HG03103 (cell line): Measurements from ENCODE around the gene DBF4B.
"Not testable (repeated sequence)": the region's sequence is repeated elsewhere in the genome, so short reads cannot be mapped to it uniquely, and the experiment has no call there.

Experiments used
- ATAC-seq: cut with Tn5 transposase; IDR thresholded peaks from one replicate; pipeline ENCODE4 v1.9.1; 2021; ENCODE audit warnings: low read depth; ENCODE audit not compliant: unreplicated experiment

Gene DBF4B, protein sequence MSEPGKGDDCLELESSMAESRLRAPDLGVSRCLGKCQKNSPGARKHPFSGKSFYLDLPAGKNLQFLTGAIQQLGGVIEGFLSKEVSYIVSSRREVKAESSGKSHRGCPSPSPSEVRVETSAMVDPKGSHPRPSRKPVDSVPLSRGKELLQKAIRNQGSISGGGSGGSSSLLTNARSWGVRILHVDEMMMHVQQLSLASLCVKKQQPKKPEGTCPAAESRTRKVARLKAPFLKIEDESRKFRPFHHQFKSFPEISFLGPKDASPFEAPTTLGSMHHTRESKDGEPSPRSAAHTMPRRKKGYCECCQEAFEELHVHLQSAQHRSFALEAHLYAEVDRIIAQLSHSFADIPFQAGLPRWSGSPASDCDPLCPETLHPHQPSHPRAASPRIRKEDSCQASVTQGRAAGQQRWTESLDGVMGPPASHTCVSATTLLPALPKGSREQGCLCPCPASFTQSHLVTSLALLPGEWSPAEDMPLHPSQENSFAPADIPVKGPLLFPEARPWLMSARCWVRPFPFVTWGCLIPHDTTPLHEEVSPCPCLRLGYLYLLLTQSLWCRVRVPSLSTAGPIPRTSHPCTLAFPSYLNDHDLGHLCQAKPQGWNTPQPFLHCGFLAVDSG

DNA sequence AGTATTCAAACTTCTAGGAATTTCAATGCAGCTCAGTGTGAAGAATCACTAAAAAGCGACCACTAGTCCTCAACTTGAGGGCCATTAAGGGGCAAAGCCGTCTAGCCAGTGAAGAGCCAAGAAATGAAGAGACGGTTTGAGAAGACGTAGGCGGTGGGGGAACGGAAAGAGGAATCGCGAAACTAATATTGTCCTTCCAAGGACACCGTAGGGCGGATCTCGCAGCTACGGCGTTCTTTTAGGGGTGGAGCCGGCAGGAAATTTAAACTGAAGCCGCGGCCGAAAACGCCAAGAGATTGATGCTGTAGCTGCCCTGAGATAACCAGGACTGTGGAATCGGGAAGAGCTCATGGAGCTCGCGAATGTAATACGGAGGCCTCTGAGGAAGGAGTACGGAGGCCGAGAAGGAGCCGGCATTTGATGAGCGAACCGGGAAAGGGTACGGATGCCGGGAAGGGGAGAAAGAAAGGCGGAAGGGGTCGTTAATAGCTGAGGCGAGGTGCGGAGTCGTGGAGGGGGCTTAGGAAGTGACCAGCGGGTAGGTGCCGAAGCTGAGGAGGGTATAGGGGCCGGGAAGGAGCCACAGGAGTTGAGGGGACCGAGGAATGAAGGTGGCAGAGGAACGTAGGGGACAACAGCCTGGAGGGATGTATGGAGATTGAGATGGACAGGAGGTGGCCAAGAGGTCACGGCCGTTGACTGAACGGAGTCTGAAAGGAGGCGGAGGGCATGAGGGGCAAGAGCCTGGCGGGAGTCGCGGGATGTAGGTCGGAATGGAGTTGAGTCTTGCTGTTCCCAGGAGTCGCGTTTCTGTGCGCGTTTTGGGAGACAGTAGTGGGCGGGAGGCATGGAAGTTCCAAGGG is at the start of gene DBF4B:
Gene DBF4B, plus strand, starts transcription at position 265 of the 863 bp plus-strand sequence. Its CDS starts 156 bp downstream, at position 421.
- no peak for ATAC-seq

DNA sequence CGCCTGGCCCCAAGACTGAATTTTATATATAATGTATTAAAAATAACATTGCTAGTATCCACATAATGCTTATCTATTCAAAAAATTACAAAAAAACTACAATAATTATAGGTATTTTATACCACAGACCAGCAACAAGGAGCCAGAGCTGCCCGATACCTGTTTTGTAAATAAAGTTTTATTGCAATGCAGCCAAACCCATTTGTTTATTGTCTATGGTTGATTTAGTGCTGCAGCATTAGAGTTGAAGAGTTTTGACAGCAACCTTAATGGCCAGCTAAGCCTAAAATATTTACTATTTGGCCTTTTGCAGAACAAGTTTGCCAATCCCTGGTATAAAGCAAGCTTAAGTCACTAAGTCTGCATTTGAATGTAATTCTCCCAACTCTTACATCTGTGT is 46.6 kb upstream of the DBF4B start:
- ATAC-seq: no peak

DNA sequence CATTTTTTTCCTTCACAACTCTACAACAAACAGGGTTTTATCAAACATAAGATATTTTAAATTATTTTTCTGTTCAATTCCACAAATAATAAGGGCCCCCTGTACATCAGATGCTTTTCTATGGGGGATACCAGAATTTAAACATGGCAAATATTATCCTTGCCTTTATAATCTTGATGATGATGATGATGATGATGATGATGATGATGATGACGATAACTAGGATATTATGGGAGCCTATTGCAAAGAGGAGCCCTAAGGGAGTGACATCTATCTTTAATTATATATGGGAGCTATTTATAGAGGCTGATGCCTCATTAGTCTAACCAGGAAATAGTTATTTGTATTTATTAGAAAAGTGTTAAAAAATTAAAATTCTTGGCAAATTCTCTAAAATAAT is 45.4 kb upstream of the DBF4B start:
- no peak for ATAC-seq

DNA sequence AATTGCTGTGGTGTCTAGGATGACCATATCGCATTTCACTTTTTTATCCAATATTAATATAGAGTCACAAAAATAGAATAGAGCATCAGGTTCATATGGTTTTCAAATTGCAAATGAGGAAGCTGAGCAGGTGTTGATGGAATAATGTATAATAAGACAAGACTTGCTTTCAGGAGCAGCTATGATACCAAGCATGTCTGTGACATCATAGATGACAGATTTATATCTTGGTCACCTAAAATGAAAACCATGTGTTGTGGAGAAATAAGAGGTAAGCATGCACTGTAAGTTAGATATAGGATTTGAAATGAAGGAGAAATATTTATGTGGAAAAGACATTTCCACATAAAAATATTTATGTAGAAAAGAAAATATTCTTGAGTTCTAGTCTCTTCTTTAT is 43.6 kb upstream of the DBF4B start:
- ATAC-seq: no peak

DNA sequence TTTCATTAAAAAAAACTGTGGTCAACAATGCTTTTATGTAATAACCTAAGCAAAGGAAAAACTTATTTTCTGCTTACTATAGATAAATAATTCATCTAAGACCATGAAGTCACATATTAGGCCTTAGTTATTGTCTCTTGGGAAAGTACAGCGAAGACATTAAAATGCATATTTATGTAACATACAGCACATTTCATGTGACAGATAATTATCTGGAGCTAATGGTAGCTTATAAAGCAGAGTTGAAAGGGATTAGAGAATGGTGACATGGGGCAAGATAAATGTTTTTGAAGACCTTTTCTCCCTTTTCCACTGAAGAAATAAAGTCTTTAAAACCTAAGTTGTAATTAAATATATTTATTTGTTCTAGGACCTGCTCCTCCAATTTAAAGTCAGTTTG is 42.5 kb upstream of the DBF4B start:
- no peak for ATAC-seq

DNA sequence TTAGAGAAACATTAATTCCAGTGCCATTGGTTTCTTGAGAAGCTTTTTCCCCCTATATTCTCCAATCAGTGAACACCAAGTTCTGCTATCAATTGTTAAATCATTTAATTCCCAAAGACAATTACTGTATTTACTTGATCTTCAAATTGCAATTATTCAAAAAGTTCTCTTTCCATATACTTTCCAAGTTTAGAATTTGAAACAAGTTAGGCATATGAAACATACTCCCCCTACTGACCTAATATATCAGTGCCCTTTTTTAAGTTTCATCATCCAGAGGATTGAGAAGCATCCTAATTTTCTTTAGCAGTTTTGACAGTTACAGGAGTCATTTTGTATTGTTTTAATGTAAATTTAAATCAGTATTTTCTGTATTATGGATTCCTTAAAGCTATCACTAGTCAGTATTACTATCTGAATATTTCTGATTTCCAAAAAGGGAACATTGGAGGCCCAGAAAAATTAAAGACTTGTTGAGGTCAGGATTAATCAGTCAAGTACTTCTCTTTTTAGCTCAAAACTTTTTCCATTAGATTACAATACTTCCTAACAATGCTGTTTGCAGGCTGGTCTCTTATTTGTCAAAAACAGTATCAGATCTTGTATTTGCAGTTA is 35.9 kb upstream of the DBF4B start:
- ATAC-seq: no peak

DNA sequence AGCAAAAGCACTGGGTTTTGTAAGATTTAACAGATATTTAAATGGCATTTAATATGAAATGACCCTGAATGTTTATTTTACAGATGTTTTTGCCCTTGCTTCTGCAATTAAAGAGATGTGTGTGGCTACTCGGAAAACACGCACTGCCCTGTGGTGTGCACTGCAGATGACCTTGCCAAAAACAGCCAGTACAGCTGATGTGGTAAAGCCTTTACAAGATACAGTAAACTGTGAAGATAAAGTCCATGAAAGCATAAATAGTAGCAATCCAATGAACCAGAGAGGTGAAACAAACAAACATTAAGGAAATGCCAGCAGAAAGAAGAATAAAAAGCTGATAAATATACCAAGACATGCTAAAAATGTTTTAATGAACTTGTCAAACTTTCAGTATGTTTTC is 34.6 kb upstream of the DBF4B start:
- ATAC-seq: no peak

DNA sequence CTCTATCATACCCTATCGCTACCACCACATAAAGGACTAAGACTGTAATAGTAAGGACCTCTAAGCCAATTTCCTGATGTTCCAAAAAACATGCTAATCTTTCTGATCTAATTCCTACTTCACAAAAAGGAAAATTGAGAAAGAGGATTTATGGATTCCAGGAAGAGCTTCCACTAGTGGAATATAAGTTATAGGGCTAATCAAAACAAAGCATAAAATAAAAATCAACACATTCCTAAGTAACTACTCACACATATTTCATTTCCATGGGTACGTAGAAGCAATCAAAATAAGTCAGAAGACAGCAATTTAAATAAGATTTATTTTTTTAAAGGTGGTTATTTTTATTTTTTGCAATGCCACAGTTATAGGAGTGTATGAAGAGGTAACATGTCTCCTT is 31.3 kb upstream of the DBF4B start:
- no peak for ATAC-seq

DNA sequence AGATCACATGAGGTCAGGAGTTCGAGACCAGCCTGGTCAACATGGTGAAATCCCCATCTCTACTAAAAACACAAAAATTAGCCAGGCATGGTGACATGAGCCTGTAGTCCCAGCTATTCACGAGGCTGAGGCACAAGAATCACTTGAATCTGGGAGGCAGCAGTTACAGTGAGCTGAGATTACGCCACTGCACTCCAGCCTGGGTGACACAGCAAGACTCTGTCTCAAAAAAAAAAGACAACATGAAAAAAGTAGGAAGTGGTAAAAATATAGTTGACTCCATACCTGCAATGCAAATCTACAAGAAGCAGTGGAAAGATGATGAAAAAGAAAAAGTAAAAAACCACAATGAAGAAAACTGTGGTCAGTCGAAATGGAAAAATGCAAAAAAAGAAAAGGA is 25.2 kb upstream of the DBF4B start:
- not testable (repeated sequence) for ATAC-seq

DNA sequence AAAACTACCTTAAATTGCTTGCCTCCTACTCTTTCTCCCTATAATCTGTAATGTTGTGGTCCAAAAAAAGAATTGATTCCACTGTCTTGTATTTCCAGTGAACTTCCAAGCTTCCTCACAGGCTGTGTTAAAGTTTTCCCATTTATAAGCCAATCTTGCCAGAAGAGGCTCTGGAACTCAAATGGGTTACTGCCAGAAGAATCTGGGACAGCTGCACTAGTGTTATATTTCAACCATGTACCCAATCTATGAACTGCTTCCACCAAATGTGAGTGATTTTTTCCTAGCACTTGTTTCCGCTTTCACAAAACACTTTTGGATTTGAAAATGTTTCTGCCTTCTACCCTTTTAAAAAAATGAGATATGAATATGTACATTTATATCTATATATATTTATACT is 20.7 kb upstream of the DBF4B start:
- ATAC-seq: no peak

DNA sequence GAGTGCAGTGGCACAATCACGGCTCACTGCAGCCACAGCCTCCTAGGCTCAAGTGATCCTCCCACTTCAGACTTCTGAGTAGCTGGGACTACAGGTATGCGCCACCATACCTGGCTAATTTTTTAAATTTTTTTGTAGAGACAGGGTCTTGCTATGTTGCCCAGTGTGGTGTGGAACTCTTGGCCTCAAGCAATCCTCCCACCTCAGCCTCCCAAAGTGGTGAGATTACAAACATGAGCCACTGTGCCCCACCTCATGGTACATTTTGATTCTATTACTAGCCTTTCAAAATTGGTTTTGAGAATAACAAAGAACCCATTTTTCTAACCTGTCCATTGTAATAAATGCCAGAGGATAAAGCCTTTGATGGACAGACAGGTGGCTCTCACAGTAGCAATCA is 20.3 kb upstream of the DBF4B start:
- no peak for ATAC-seq

DNA sequence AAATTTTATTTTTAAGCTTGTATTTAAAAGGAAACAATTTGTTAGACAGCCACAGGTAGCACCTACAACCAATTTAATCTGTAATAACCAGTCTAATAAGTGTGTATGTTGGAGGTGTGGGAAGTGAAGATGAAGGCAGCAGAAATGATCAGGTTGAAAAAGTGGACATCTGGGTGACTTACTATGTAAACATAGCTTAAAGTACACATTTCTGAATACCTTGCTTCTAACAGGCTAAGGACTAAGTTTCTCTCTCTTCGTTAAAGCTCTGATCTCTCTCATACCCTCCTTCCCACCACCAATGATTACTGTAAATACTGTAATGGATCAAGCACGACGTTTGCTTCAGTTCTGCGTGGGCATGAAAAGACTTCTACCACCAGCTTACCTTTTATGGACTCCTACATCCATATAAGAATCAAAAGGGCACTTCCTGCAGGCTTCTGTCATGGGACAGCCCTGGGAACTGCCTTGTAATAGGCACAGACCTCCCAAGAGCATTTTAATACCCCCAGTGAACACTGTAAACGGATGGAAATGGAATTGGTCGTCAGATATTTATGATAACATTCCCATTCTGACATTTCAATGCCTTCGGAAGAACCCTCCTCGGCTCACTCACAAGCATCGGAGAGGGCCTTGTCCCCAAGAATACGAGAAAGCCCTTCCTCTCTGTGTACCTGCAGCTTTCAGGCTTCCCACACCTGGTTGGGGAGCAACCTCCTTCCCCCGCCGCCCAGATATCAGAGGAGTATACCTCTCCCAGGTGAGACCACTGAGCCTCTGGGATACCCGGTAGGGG is 19.6 kb upstream of the DBF4B start:
- ATAC-seq: no peak

DNA sequence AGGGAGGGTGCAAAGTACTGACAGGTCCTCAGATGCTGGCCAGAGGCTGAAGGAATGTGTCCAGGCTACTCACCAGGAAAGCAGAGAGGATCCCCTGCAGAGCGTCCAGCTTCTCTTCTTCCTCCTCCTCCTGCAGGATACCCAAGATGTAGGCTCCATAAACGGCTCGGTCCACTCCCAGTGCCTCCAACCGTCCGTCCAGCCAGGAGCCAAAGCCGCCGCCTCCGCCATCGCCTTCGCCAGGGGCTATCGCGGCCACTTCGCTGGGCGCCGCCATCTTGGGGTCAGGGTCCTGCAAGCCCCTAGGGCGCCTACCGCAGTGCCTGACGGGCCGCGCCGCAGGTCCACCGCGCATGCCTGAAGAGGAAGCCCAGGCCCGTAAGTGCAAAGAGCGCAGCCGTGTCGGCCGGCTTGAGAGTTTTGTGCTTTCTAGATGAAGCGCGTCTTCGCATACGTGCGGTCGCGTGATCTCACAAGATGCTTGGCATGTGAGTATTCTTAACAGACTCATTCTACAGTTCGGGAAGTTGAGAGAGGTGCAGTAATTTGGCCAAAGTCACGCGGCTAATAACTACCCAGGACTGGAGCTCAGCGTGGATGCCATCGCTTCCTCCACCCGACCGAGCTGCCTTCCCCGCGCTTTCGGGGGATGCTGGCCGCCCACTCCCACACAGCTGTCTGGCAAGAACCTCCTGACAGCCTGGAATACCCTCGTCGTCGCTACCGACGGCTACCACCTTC is 18.8 kb upstream of the DBF4B start, which contains the start of gene CCDC43:
Gene CCDC43, minus strand, starts transcription at position 300 of the 741 bp plus-strand sequence. Its CDS starts 23 bp downstream, at position 277.
- peak; percentile 72 for ATAC-seq

DNA sequence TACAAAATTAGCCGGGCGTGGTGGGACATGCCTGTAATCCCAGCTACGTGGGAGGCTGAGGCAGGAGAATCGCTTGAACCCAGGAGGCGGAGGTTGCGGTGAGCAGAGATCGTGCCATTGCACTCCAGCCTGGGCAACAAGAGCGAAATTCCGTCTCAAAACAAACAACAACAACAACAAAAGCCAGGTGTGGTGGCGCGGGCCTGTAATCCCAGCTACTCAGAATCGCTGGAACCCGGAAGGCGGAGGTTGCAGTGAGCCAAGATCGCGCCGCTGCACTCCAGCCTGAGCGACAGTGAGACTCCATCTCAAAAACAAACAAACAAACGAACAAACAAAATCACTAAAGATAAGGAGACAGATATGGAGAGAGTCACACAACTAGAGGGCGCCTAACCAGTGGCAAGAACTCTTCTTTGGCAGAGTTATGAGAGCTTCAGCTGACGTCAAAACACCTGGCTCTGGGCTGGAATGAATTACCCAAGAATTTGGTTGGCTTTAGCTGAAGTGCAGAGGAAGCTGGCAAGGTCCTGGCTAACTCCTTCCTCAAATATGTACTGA is 17.6 kb upstream of the DBF4B start:
- not testable (repeated sequence) for ATAC-seq

DNA sequence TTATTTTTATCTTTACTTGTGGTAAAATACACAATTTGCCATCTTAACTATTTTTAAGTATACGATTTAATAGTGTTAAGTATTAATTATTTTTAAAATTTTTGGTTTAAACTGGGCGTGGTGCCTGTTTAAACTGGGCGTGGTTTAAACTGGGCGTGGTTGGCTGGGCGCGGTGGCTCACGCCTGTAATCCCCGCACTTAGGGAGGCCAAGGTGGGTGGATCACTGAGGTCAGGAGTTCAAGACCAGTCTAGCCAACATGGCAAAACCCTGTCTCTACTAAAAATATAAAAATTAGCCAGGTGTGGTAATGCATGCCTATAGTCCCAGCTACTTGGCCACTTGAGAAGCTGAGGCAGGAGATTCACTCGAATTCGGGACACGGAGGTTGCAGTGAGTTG is 14.9 kb upstream of the DBF4B start:
- ATAC-seq: no peak

DNA sequence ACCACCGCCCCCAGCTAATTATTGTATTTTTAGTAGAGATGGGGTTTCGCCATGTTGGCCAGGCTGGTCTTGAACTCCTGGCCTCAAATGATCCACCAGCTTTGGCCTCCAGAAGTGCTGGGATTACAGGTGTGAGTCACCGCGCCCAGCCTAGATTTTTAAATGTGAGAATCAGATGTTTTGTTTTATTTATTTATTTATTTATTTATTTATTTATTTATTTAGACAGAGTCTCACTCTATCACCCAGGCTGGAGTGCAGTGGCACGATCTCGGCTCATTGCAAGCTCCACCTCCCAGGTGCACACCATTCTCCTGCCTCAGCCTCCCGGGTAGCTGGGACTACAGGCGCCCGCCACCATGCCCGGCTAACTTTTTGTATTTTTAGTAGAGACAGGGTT is 8.2 kb upstream of the DBF4B start:
- not testable (repeated sequence) for ATAC-seq

DNA sequence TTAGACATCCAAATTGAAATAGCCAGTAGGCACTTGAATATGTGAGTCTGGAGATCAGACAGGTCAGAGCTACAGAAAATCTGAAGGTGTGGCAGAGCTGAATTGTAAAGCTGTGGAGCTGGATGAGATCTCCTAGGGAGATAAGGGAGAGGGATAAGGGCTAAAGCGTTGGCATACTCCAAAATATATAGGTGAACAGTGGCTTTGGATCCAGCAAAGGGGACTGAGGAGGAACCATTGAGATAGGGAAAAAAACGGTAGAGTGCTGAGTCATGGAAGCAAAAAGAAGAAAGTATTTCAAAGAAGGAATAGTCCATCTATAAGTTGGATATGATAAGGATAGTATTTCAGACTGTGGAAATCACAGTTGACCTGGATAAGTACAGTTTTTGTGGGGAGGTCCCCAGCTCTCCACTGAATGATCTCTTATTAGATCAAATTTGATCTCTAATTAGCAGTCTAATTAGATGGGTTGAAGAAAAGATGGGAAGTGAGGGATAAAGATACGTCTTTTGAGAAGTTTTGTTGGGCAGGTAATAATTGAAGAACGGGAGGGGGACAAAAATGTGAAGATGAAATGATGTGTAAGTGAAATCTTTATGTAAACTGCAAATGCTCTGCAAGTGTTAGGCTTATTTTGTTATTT is 587 bp upstream of the DBF4B start:
- no peak for ATAC-seq

DNA sequence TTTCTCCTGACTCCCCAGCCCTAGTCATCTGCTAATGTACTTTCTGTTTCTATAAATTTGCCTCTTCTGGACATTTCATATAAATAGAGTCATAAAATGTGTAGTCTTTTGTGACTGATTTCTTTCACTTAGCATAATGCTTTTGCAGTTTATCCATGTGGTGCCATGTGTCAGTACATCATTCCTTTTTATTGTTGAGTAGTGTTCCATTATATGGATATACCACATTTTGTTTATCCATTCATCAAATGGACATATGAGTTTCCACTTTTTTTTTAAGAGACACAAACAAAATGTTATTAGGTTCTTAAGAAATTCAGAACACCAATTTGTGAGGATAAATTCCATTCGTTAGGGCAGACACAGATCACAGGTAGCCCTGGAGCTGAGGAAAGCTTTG is 11.0 kb downstream of the DBF4B start:
- ATAC-seq: no peak
